HG03457 (cell line): ENCODE measurements around the gene ITIH4.

ENCODE experiments used
- ATAC-seq: cut with Tn5 transposase; IDR thresholded peaks from one replicate; pipeline ENCODE4 v1.9.1; 2021; ENCODE audit warnings: moderate number of reproducible peaks; ENCODE audit not compliant: unreplicated experiment

The ITIH4 gene

DNA sequence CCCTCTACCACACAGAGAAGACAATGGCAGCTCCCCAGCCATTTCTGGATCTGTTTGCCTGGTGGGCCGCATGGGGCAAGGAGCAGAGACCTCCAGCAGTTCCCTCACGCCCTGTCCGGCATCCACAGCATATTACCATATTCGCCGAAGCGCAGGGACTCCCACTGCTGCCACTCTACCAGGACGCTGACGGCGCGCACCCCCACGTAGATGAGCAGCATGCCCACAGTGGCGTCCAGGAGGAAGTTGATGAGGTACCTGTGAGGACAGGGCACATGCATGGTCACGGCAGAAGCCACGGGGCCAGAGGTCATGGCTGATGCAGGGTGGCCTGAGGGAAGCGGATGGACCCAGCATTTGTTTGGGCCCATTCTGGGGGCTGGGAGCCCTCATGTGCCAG lies 19.2 kb upstream of the ITIH4 start:
- no peak for ATAC-seq

DNA sequence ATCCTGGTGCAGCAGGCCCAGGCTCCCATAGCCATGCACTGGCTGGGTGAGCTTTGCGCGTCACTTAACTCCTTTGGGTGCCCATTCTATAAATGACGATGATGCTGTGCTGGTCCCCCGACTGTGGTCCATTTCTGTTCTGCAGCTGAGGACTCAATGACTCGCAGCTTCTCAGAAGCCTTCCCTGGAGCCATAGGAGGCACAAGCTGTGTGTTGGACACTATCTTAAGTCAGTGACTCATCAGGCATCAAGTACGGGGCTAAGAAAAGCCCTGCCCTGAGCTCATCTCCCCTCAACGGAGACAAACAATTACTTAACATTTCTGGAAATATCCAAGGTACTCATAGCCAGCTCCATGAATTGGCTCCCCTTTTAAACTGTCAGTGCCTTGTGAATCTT lies 18.1 kb upstream of the ITIH4 start:
- no peak for ATAC-seq

DNA sequence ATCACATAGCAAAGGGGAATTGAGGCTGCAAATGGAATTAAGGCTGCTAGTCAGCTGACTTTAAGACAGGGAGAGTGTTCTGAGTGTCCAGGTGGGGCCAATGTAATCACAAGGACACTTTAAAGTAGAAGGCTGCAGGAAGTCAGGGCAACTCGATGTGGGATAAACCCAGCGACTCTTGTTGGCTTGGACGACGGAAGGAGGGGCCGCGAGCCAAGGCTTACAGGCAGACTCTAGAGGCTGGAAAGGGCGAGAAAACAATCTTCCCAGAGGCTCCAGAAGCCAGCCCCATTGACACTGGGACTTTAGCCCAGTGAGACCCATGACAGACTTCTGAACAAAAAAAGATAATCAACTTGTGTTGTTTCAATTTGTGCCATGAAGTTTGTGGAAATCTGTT lies 17.3 kb upstream of the ITIH4 start:
- no peak for ATAC-seq

DNA sequence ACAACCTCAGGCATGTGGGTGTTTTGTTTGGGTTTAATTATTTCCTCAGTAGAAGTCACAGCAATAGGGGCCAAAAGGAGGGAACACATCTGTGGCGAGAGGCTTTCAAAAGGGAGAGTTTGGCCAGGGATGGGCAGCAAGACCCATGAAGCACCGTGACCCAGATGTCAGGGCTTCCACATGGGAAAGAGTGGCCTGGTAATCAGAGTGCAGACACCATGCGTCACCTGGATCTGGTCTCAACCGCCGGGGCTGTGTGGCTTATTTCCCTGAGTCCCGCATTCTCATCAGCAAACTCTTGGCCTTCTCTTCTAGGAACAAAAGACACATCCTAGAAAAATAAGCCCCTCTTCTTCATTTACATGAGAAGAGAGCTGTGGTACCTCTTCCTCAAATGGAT lies 16.8 kb upstream of the ITIH4 start:
- ATAC-seq = no peak

DNA sequence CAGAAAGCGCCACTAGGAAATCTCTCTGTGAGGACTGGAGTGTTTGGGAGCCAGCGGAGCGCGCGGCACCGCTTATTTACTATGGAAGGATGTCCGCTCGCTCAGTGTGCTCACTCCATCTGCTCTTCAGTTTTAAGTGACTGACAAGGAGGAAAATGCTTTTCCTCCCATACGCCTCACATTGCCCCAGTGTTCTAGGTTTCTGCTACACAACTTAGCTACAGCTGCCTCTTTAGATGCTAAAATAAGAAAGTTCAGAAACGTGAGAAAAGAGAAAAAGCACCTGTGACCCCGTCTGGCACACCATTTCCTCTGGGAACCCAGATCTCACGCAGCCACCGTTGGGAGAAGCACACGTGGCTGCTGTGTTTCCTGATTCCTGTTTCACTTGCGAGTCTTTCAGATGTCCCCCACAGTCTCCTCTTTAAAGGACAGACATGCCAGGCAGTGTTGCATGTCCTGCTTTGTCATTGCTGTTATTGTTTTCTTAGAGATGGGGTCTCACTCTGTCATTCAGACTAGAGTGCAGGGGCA lies 16.0 kb upstream of the ITIH4 start:
- no peak for ATAC-seq

DNA sequence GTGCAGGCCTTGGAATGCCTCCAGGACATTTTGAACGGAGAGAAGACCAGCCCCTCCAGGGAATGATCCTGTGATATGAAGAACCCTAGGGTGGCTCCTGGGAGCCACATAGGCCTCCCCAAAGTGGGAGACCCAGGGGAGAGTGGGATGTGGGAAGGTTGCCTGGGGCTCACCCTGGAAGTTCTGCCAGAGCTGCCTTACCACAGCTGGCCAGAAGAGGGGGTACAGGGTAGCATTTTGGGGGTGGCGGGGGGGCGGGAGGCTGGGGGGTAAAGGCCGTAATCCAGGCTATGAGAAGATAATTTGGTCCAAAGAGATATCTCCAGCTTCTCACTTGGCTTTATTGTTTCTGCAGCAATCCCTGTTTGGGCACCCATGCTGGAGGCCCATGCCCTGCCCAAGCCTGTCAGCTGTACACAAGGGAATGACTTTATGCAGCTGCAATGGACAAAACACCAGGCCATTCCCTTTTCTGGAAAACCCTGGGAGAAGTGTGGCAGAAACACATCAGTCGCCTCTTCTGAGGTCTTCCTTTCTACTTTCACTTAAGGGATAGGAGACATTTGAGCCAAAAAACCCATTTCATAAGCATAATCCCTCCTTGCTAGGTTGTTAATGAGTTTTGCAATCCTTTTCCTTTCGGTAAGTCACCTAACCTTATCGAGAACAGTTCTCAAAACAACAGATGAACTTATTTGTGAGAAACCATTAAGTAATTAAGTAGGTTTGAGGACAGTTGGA lies 15.4 kb upstream of the ITIH4 start:
- ATAC-seq = no peak

DNA sequence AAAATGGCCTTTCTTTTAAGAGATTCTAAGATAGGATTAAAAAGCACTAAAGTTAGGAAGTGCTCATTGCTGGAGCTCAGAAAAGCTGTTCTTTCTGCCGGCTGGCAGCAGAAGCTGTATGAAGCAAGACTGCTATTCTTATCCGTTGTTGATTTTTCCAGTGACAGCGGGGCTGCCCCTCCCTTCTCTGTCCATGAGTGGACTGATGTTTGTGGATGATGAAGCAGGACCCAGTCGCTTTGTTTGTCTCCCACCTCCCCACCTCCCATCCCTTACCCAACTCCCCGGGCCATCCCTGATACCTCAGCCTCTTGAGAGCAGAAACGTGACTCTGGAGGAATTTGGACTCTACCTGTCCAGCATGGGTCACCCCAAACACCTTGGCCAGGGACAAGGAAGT lies 14.7 kb upstream of the ITIH4 start:
- no peak for ATAC-seq

DNA sequence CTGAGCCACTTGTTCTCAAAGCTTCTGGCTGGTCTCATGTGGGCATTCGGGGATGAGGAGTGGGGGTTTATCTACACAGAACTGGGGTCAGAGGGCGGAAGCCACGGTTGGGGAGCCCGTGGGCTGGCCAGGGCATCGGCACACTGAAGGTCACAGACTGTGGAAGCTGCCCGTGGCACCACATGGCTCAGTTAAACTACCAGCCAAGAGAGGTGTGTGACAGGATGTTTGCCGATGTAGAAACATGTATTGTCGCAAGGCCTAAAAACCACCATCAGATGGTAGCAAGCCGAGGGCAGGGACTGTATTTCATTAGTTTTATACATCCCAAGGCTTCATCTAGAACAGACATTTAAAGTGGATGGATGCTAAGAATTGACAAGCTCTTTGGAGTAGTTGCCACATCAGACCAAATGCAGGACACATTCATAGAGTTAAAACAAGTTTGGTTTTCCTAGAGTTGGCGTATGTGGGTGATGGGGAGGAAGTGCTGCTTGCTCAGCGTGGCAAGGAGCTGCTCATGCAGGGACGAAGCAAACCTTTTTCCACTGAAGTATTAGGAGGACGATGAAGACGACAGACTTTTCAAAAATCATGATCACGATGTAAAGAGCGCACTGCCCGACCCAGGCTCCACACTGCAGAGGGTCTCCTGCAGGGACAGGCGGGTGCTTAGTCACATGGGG lies 14.0 kb upstream of the ITIH4 start:
- no peak for ATAC-seq

DNA sequence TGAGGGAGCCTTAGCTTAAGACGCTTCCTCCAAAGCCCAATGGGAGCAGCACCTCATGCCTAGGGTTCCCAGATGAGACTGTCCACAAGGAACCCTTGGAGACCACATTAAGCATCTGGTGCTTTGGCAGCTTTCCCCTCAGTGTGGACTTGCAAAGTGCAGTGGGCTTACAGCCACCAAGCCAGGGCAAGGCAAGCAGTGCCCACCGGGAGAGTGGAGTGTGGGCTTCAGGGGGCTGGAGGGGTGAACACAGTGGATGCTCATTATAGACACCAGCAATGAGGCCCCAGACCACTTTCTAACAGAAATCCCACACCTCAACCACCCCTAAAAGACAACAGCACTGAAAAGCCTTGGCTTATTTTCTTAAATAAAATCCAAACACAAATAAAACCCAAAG lies 13.4 kb upstream of the ITIH4 start:
- no peak for ATAC-seq

DNA sequence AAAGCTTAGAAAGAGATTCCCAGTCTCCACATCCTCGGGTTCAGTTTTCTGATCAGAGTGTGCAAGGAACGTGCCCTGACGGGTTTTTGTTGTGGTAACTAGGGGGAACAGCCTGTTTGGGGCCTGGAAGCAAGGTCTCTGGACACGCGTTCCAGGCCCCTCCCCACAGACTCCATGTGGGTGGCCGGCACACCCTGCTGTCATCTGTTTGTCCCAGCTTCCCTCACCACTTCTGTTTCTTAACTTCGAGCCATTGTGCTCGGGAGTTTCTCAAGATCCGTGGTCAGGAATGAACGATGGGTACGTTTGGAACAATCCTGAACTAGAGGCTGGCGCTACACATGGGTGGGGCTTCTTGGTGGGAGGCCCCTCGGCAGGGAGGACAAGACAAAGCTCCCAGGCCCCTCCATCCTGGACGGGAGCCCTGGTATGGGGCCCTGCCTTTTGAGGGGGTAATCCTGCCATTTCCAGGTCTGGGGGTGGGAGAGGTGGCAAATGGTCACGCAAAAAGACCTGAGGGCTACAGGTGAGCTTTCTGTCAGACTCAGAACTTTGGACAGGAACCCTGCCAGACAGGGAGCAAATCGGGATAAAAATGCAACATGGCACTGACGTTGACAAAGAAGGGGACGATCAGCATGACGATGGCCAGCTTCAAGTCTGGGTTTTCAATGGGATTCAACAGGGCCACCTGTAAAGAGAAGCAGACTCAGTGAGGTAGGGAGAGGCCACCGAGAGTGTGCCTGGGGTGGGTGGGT lies 12.8 kb upstream of the ITIH4 start:
- no peak for ATAC-seq

DNA sequence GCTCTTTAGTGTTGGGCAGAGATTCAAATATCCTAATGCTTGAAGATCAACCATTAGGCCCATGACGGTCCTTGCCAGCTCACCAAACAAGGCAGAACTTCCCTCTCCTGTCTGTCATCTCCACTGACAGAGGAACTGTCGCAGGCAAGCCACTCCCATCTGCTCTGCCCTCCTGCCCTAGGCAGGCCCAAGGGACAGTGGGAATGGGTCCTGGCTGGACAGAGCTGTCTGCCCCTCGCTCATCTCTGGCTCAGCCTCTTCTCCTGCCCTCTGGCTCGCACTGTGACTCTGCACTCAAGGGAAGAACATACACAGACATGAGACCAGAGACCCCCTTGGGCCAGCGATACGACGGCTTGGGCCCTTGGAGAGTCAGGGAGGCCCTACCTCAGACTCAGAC lies 12.0 kb upstream of the ITIH4 start:
- ATAC-seq = no peak

DNA sequence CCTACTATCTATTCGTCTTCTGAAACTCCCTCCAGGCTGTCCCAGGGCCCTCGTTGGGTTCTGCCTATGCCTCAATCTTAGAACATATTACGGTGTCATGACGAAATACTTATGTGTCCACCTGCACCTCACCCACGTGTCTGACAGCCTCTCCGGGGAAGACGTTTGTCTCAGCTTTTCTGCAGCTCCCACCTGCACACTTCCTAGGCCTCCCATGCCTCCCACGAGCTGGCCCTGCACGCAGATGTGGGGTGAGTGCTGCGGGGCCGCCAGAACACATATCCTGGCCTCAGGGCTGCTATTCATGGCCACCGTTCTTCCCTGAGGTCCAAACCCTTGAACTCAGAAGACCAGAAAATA lies 11.5 kb upstream of the ITIH4 start:
- ATAC-seq = no peak

DNA sequence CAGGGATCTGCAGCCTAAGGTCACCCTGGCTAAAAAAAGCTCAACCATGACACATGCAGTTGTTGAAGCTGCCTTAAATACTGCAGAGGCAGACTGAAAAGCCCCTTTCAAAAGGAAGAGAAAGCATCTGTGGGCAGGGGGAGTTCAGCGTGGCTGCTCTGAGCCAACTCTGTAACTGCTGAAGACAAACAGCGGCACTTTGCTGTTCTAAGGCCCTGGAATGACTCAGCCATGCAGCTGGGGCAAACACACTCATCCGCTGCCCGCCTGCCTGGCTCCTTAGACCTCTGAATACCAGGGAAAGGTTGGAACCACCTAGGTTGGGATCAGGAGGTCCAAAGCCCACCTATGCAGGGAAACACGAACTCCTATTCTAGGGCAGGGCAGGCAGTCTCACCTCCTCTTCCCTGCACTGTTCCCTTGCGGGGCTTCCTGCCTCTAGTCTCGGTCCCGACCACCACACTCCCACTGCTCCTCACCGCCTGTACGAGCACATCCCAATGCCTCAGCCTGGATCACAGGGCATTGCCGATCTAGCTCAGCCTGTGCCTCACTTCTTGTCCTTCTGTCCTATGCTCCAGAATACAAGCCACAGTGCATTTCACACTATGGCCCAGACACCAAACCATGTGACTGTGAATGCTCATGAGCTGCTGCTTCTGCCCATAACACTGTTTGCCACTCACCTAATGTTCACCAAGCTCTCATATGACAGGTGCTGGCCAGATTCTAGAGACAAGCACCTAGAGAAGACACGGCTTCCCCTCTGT lies 10.9 kb upstream of the ITIH4 start:
- no peak for ATAC-seq

DNA sequence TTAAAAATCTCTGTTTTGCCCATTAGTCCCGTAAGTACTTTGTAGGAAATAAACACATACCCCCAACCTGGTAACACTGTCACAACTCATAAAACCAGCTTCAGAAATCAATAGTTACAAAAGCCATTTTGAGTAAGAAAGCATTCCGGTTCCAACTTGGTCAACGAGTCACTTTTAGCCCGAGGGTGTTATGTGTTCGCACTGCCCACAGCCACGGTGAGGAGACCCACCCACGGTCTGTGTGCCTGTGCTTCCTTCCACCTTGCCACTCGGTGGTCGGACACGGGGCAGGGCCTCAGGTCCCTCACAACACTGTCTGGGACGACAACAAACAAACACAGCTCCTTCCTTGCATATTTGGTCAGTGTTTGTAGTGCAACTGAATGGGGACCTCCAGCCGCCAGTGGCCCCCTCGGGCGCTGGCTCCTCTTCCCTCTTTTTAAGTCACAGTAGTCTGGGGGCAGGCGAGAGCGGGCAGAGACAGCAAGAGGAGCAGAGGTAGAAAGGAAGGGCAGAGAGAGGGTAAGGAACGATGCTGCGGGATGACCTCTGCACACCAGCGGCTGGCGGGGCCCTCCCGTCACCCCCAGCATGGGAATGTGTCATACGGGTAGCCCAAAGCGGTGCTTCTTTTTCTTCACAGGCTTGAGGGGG lies 9.5 kb upstream of the ITIH4 start:
- ATAC-seq = no peak

DNA sequence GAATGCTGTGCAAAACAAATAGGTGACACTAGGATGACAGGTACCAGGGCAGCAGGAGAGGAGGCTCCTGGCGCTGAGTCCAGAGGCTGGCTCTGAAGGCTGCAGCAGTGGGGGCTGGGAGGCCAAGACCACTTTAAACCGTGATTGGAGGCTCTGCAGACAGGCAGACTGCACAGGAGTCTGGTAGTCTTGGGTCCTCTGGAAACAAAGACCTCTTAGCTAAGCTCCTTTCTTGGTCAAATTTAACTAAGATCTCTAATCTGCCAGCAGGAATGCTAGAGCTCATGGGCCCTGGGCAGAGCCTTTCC lies 8.8 kb upstream of the ITIH4 start:
- no peak for ATAC-seq

DNA sequence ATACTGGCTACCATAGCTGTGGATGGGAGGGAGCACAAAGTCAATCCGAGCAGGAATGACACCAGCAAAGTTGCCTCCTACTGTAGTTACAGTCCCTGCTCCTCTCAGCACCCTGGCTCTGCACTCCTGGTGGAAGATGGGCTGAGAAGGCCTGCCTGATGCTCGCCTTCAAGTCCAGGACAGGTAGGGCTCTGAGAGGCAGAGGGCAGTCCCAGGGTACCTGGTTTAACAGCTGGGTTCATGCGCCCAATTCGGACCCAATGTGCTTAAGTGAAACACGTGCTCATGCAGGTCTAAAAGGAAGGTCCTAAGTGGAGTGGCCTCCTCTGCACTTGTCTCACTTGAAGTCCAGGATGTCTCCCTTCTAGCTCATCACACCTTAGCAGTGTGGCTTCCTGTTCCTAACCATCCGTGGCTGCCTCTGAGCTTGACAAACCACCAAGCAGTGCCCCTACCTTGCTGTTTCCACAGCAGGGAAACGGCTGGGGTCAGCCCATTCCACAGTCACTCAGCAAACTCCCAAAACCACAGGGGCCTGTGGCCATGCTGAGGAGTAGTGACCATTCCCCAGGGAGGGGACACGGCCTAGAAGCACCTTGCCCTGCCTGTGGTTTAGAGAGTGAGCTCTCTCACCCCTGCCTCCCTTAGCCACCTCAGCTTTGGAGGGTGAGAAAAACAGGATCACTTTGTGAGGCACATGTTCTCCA lies 8.2 kb upstream of the ITIH4 start:
- ATAC-seq = no peak

DNA sequence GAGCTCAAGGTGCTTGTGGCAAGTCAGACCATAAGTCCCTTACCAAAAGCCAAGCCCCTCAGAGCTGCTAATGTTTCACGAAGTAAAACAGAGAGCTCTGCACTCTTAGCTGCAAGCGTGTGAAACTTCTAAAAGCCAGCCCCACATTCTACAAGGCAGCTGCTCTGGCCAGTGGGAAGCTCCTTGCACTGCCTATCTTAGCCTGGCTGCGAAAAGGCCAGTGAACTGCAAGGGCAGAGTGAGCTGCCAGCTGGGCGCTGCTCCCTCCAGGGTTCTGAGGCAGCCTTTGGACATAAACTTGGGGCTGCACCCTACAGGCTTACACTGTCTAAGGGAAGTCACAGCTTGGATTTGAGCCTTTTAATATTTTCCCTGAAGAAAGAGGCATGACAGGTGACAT lies 6.5 kb upstream of the ITIH4 start:
- no peak for ATAC-seq

DNA sequence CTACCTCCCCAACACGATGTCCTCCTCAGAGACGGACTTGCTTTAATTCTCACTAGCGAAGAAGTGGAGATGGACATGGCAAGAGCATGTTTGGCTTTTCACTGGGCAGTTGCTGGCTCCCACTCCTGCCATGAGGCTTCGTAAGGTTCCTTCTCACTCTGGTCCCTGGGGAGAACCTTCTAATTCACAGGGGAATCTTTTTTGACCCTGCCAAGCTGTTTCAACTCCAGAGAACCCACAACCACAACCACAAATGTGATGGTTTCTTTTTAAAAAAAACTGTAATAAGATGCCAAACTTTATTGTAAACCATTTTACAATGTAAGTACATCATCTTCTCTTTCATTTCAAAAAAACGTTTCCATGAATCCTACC lies 6.0 kb upstream of the ITIH4 start:
- ATAC-seq = no peak

DNA sequence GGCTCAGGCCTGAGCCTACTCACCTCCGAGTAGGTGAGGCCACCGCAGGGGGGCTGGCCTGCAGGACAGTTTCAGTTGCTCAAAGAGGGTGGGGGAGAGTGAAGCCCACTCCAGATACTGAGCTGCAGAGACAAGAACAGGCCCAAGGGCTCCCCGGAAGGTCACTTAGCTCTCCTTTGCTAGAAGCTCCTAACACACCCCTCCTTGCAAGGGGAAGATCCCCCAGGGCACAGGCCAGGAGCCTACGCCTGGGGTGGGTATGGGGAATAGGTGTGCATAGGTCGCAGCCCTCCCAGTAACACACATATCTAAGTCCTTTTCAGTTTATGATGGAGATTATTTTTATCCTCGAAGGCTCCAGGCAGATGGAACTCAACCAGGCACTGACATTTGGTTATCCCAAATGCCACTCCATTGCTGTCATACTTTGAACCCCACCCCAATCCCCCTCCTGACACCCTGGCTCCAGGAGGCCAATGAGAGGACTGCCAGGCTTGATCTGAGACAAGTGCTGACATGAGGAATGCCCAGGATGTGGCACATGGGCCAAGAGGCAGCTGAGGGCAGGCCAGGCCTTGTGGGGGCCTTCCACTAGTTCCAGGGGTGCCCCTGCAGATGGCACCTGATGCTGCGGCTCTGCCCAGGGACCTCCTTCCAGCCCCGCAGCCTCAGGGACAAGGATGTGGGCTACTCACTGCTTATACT lies 5.4 kb upstream of the ITIH4 start:
- ATAC-seq = no peak
